Uterus (tissue), 2 donors: ENCODE measurements around the gene NAXE.

ENCODE experiments used
- CTCF ChIP-seq, 4 experiments: fragments of 200-600 bp in 2 of 4; fragments of 450-650 bp in 2 of 4; sonication (generic) in 2 of 4; IDR thresholded peaks; one replicate each; pipeline ENCODE4 v1.5.1; 2016 to 2019; ENCODE audit warnings: antibody characterized with exemption in 4 of 4, mild to moderate bottlenecking in 2 of 4, moderate library complexity in 1 of 4
- POLR2A ChIP-seq, 2 donors: fragments of 450-650 bp; IDR thresholded peaks; one replicate each; pipeline ENCODE4 v1.6.1; 2016; ENCODE audit warnings: antibody characterized with exemption in 2 of 2, mild to moderate bottlenecking in 1 of 2, moderate library complexity in 1 of 2

DNA sequence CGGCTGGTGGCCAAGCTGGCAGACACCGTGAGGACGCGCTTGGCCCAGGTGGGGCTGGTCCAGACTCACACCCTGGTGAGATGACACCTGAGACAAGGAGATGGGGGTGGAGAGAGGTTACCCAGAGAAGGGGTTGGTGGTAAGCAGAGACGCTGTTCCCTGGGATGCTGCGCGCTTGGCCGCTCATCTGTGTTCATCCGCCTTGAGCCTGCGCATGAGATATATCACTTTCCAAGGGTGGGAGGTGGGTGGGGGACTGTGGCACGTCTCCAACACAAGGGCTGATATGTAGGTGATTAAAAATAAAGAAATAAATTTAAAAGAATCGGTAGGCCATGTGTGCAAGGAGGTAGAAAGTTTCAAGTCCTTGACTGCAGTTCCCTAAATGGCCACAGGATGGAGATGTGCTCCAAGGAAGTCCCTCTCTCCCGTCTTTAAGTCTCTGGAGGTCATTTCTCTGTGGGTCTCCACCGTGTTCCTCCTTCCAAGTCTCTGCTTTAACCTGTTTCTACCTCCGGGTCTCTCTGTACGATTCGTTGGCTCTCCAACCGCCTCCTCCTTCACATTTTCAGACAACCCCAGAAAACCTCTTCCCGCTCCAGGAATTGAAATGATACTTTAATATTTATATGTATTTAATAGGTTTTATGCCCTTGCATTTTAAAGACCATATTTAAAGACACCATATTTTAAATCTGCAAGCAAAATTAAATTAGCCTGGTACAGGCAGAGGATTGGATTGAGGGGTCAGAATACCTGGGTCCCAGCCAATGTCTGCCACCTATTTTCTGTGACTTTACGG, 7.6 kb upstream of the NAXE start:
- TF ChIP-seq POLR2A (IDR thresholded peaks at IDR 0.05) (no peak), CTCF (IDR thresholded peaks at IDR 0.05) (peak; percentile 89 to 92 (median 92))
